ENCODE measurements around the gene ATXN1. TPM values are rescaled to one million over a fixed set of nuclear protein-coding genes. Genes with fewer than 3 reads are reported as not detected.

ATXN1 gene
- total RNA-seq, 1 experiment from 2014 or later: 25.6 TPM

DNA sequence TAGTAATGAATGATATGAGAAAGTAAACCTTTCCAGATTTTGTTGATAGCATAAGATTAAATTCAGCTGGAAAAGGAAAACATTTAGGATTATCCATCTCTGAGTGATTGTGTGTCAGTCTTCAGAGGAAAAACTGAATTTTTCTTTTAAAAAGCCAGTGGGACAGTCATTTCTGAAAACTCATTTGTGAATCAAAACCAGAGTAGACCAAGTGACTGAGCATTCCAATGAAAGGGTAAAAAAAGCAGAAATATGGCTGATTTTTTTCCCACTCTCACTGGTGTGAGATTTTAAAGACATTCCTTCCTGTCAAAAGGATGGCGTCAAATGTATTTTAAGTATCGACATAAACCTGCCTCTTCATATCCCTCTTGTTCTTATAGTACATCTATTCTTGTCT lies 308.9 kb downstream of the ATXN1 start:
- H3K36me3 ChIP-seq (ENCODE audit: insufficient read depth, low read length, poor library complexity, severe bottlenecking): no peaks in the 10 kb centered on the region
- intact Hi-C loops (cut with micrococcal nuclease; ENCODE audit: unreplicated experiment): no loop called here
- no peak for DNase-seq (ENCODE audit: low spot score)
- no peak overlapping the region for H3K4me3 ChIP-seq (ENCODE audit: low read depth, low read length, poor library complexity, severe bottlenecking)
- no peaks in the 10 kb centered on the region for H3K27me3 ChIP-seq (replicated peaks; ENCODE audit: insufficient read depth, low read depth, low read length, poor library complexity)
- no TSS peak for BruUV-seq (replicated peaks)
- ChIA-PET POLR2A (ENCODE audit: low non-redundant PET) (no interaction called here), CTCF (no interaction called here)
- H3K9me3 ChIP-seq (ENCODE audit: low read depth, low read length, poor library complexity, severe bottlenecking): no peaks in the 10 kb centered on the region
- H3K27ac ChIP-seq (ENCODE audit: low read depth, low read length, poor library complexity, severe bottlenecking): no peak overlapping the region
- no peaks in the 10 kb centered on the region for H3K4me1 ChIP-seq (ENCODE audit: insufficient read depth, low read length, poor library complexity, severe bottlenecking)
- no peak for TF ChIP-seq EZH2 (IDR thresholded peaks at IDR 0.05; ENCODE audit: borderline replicate concordance, low read depth, low read length, poor library complexity, severe bottlenecking)
- TF ChIP-seq, protein P1, sequence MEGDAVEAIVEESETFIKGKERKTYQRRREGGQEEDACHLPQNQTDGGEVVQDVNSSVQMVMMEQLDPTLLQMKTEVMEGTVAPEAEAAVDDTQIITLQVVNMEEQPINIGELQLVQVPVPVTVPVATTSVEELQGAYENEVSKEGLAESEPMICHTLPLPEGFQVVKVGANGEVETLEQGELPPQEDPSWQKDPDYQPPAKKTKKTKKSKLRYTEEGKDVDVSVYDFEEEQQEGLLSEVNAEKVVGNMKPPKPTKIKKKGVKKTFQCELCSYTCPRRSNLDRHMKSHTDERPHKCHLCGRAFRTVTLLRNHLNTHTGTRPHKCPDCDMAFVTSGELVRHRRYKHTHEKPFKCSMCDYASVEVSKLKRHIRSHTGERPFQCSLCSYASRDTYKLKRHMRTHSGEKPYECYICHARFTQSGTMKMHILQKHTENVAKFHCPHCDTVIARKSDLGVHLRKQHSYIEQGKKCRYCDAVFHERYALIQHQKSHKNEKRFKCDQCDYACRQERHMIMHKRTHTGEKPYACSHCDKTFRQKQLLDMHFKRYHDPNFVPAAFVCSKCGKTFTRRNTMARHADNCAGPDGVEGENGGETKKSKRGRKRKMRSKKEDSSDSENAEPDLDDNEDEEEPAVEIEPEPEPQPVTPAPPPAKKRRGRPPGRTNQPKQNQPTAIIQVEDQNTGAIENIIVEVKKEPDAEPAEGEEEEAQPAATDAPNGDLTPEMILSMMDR (conservative IDR thresholded peaks at IDR 0.05; ENCODE audit: low read depth, low read length): no peak

- no peaks in the 10 kb centered on the region for H3K9me3 ChIP-seq (ENCODE audit: low read depth, low read length, poor library complexity, severe bottlenecking)
- no peaks in the 10 kb centered on the region for H3K36me3 ChIP-seq (ENCODE audit: insufficient read depth, low read length, poor library complexity, severe bottlenecking)
- POLR2A ChIA-PET (ENCODE audit: low non-redundant PET): no interaction called here
- intact Hi-C loops (cut with micrococcal nuclease; ENCODE audit: unreplicated experiment): no loop called here
- CTCF ChIA-PET: no interaction called here
- no peak for DNase-seq (ENCODE audit: low spot score)
- H3K4me1 ChIP-seq (ENCODE audit: insufficient read depth, low read length, poor library complexity, severe bottlenecking): no peaks in the 10 kb centered on the region
- no peak overlapping the region for H3K27ac ChIP-seq (ENCODE audit: low read depth, low read length, poor library complexity, severe bottlenecking)
- H3K27me3 ChIP-seq (replicated peaks; ENCODE audit: insufficient read depth, low read depth, low read length, poor library complexity): no peaks in the 10 kb centered on the region
- BruUV-seq (replicated peaks): no TSS peak
- no peak for TF ChIP-seq EZH2 (IDR thresholded peaks at IDR 0.05; ENCODE audit: borderline replicate concordance, low read depth, low read length, poor library complexity, severe bottlenecking)
- TF ChIP-seq, protein P1 (conservative IDR thresholded peaks at IDR 0.05; ENCODE audit: low read depth, low read length): no peak
- H3K4me3 ChIP-seq (ENCODE audit: low read depth, low read length, poor library complexity, severe bottlenecking): no peak overlapping the region
Observed at GRCh38 chr6:16450821-16451220, 310.4 kb downstream of the ATXN1 start.

DNA sequence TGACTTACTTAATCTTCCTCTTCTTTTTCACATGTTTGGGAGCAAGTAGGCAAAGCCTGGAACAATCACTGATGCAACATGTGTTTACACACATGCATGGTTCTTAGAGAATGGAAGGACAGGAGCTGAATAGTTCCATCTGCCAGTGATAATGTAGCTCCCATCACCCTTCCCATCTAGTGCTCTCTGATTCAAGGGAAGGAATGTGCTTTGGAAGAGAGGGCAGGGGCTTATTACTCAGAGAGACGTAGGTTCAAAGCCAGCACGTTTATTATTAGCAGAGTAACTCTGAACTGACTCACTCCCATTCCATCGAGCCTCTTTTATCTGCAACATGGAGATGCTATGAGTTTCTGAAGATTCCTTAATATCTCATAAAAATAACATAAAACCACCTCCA lies 311.0 kb downstream of the ATXN1 start:
- Histone ChIP-seq H3K4me3 (ENCODE audit: low read depth, low read length, poor library complexity, severe bottlenecking) (no peak overlapping the region), H3K27ac (ENCODE audit: low read depth, low read length, poor library complexity, severe bottlenecking) (no peak overlapping the region), H3K36me3 (ENCODE audit: insufficient read depth, low read length, poor library complexity, severe bottlenecking) (no peaks in the 10 kb centered on the region), H3K4me1 (ENCODE audit: insufficient read depth, low read length, poor library complexity, severe bottlenecking) (no peaks in the 10 kb centered on the region), H3K27me3 (replicated peaks; ENCODE audit: insufficient read depth, low read depth, low read length, poor library complexity) (no peaks in the 10 kb centered on the region), H3K9me3 (ENCODE audit: low read depth, low read length, poor library complexity, severe bottlenecking) (no peaks in the 10 kb centered on the region)
- DNase-seq (ENCODE audit: low spot score): no peak
- intact Hi-C loops (cut with micrococcal nuclease; ENCODE audit: unreplicated experiment): no loop called here
- POLR2A ChIA-PET (ENCODE audit: low non-redundant PET): no interaction called here
- no TSS peak for BruUV-seq (replicated peaks)
- TF ChIP-seq EZH2 (IDR thresholded peaks at IDR 0.05; ENCODE audit: borderline replicate concordance, low read depth, low read length, poor library complexity, severe bottlenecking): no peak
- TF ChIP-seq, protein P1 (conservative IDR thresholded peaks at IDR 0.05; ENCODE audit: low read depth, low read length): no peak
- CTCF ChIA-PET: interaction anchor here (0.6 kb wide), 1 partner anchor 190 kb away, joined by 6 read pairs; no protein-coding TSS in a partner anchor
